Stimulated activated CD8-positive, alpha-beta memory T cell treated with anti-CD3 and anti-CD28 coated beads, Interleukin-15, amount 100 ng/mL, for 1 hour (primary cell): ENCODE data around the gene ANKH.

Experiments used
- DNase-seq: peaks from one replicate; pipeline ENCODE4 v3.0.0-alpha.2; 2020; ENCODE audit warnings: low read depth

Gene ANKH

DNA sequence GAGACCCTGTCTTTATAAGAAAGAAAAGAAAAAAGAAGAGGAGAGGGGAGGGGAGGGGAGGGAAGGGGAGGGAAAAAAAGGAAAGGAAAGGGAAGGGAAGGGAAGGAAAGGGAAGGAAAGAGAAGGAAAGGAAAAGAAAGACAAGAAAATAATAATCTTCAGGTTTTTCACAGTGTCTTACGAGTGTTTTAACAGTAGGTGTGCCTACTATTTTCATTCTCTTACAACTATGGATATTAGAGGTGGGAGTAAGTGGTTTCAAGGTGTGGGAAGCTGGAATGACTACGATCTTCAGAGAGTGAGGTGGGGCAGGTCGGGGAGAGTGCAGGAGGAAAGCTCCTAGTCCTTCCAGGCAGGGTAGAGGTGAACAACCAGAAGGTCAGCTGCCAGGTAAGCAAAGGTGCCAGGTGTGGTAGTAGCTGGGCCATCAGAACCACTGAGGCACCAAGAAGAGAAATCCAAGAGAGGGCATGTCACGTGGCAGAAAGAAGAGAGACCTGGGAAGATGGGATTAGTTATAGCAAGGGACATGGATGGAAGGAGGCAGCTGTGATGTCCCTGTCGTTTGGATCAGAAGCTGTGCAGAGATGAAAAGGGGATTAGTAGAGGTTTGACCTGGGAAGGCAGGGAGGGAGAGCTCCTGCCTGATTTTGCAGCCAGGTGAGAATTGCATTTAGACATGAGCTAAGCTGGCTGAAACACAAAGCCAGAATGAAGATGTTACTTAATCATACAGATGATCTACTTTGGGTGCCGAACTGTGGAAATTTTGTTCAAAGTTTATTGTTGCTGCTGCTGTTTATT lies 111.6 kb downstream of the ANKH start:
- no peak for DNase-seq

DNA sequence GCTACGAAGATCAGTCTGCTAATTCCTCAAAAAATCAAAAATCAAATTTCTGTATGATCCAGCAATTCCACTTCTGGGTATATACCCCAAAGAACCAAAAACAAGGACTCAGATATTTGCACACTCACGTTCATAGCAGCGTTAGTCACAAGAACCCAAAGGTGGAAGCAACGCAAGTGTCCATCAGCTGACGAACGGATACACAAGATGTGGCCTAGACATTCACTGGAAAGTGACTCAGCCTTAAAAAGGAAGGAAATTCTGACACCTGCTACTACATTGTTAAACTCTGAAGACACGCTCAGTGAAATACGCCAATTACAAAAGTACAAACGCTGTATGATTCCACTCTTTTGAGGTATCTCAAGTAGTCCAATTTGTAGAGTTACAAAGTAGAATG lies 113.7 kb downstream of the ANKH start:
- DNase-seq = no peak

DNA sequence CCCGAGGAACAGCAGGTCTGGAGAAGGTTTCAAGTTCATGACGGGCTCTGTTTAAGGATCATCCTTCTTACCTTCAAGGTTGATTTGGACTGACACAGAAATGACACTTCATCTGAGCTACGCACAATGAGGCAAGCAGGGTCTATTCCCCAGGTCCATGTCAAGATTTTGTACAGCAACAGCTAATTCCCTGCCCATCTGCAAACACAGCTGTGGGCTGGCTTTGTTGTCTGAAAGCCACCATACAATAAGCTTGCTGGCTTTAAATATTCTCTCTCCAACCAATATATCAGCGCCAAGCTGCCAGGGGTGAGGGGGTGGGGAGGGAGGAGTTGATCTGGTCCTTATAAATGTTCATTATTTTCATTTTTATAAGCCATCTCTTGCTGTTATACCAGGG lies 115.1 kb downstream of the ANKH start:
- no peak for DNase-seq

DNA sequence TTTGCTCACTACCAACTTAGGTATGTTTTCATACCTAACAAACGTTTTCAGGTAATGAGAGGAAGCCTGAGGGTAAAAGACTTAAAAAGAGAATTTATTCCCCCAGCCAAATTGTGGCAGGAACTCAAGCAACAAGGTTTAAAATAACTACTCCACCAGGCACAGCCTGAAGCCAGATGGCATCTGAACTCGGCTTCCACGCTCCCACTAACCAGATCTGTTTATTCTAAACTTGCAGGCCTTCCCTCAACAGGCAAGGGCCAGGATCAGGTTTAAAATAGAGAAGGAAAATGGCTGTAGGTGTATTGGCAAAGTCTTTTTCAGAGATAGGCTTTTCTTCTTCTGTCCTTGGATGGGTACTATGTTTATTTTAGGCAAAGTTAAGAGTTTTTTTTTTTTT lies 117.6 kb downstream of the ANKH start:
- no peak for DNase-seq

DNA sequence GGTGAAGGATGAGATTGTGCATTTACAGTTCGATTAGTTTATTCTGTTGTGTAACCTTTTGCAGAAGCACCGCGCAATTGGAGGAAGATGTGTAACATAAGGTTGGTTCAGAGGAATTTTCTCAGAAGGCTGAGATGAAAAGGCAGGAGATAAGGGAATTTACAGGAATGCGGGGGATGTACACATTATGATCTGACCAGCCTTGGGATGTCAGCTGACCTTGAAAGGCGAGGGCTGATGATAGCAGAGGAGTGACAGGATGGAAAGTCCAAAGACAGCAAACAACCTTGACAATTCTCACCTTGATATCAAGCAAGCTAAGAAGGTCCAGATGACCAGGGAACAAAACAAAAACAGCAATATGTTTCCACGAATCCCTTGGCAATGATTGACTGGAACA lies 118.3 kb downstream of the ANKH start:
- DNase-seq = no peak

DNA sequence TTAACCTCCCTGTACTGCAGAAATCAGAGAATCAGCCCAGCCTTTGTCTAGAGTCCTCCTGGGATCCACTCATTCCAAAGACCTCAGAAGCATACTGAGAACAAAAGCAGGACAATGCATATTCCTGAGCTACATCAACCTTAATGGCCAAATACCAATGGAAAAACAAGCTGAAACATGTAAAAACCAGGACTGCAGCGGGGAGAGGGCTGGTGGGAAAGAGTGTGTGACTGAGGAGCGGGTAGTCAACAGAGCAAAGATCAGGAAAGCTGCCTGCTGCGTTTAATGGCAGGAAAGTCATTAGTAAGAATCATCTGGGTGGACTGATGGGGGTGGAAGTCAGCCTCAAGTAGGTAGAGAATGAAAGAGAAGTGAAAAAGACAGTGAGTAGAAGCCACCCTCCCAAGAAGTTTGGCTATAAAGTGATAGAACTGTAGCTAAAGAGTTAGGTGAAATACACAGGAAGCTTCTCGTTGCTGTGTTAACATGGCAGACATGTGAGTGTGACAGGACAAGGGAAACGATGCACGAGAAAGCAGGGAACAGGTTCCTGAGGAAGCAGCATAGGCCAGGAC lies 119.0 kb downstream of the ANKH start:
- no peak for DNase-seq

DNA sequence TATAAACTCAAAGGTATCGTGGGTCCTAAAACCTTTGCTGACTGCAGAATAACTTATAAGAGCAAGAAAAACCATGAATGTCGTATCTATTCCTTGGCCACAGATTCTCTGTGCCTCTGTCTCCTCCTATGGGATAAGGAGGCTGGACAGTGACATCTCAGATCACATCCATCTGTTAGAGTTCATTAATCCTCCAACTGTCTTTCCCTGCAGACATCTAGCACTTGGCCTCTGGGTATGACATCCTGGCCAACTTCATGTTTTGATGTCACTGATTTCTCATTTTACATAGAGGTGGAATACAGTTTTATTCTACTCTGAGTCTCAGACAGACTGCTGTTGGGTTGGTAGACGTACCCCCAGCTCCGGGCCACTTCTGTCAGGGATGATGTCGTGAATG lies 120.9 kb downstream of the ANKH start:
- no peak for DNase-seq

- no peak for DNase-seq
These were observed 121.9 kb downstream of the ANKH start for GRCh38 chr5:14749579-14750101.

- DNase-seq = no peak
These were observed 123.2 kb downstream of the ANKH start for GRCh38 chr5:14748180-14748900.

- DNase-seq = peak; percentile 7
These were observed 125.8 kb downstream of the ANKH start for GRCh38 chr5:14745753-14746152.

- DNase-seq = no peak
These were observed 126.4 kb downstream of the ANKH start for GRCh38 chr5:14745188-14745563.

- no peak for DNase-seq
These were observed 127.0 kb downstream of the ANKH start for GRCh38 chr5:14744296-14745187.

GRCh38 chr5:14743601-14744295 lies 127.8 kb downstream of the ANKH start:
- DNase-seq = no peak

DNA sequence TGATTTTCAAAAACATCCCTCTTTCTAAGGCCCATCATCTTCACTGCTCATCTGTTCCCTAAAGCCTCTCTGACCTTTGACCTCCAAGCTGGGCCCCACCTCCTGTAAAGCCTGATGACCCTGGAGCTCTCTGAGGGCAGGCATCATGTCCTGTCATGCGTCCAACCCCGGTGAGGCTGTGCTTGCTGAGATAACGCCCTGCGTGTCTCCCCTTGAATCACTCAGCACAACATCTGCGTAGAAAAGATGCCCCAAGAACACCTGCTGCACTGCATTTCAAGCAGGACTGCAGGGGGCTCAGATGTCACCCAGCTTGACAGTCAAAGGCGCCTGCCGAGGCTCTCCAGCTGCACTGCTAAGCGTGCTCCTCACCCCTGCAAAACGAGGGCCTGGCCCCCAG lies 129.1 kb downstream of the ANKH start:
- DNase-seq = no peak

DNA sequence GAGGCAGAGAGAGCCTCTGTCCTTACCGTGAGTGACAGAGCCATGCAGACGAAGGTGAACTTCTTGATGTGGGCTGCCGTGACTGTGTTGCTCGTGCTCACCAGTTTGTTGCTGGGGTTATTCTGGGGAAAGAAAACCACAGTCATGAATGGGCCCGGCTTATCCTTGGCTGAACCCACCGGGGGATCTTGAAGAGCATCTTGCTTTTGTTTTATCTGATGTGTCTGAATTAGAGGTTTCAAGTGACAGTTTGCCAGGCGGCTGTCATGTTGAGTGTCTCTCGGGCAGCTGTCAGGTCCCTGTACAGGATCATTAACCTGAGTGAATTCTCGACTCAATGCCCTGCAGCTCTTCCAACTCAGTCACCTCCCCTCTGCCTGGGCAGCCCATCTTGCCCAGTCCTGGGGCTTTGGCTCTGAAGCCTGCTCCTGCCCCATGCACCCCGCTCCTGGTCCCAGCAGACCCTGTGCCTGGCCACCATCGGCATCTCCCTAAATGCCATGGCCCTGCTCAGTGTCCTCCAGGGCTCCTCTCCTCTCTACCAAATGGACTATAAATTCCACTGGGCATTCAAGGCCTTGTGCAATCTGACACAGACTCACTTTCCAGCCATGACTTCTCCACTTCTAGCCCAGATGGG lies 129.7 kb downstream of the ANKH start:
- no peak for DNase-seq

DNA sequence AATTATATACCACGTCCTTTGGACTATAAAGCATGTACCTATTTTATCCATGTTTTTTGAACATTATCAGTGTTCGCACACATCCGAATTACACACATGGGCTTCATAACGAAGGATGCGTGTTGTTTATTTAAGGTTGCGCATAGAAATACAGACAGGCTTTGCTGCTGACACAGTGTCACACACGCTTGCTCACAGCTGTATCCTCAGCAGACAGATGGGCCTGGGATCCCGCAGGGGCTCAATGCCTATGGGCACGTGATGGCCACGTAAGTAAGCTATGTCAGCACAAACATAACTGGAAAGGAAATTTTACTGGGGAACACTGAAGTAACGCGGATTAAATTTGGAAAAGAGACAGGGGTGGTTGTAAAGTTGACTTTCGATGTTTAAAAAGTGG lies 130.4 kb downstream of the ANKH start:
- DNase-seq = no peak

DNA sequence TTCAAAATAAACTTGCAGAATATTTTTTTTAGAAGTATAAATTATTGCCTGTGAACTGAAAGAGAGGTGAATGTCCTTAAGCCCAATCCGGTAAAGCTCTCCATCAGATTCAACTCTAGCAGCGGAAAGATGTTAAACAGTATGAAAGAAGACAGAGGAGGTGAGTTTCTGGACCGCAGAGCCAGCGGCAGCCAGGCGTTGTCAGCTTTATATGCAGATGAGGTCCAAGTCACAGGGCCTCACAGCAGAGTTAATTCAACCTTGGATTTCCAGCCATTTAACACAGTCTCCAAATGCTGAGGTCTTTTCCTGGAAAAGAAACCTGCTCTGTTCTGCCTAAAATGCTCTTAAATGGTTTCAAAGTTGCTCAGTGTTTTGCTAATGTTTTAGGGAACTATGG lies 131.6 kb downstream of the ANKH start:
- no peak for DNase-seq

DNA sequence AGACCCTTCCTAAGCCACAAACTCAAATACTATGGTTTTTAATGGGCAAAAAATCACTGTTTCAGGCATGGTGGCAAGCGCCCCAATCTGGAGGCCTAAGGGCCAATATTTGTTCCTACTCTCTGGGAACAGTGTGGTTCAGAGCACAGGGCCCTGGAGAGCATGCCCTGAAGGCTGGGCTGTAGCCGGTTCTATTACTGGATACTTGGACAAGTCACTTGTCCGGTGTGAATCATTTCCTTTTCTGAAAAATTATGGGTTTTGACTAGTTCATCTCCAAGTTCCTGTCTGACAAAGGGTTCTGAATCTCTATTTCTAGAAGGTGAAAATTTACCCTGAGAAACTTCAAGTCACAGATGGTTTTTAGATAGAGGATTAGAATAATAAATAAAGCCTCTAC lies 132.0 kb downstream of the ANKH start:
- DNase-seq = no peak

DNA sequence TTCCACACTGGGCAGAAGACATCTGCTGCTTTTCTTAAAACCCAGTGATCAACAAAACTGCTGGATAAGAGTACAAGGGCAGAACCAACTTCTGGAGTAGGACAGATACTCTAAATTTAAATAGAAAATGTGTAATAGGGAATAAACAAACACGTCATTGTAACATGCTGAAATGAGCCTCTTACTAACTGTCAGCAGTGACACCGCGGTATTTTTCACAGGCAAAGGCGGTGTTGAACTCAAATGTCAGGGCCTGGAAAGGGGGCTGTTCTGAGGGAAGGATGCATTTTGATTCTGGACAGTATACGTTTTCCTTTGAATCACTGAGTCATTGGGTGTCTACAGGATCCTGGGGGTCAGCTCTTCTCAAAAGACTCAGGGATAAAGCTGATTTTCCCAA lies 133.5 kb downstream of the ANKH start:
- DNase-seq = no peak

DNA sequence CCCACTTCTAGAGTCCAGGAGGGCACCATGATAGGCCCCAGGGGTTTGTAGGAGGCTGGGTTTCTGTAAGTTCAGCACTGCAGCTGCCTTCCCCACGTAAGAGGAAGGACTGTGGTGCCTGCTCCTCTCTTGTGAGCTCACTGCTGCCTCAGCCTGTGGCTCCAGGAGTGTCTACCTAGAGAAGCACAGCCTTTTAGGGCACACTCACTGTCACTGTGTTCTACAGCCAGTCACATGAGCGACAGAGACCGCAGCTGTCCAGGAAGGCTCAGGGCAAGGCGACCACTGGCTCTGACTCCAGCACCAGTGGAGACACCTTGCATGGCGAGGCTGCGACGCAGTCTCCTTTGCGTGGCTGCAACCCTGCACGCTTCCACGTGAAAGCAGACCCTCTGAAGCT lies 134.3 kb downstream of the ANKH start:
- DNase-seq = no peak

GRCh38 chr5:14735944-14736343 lies 135.6 kb downstream of the ANKH start:
- no peak for DNase-seq
